DMS114 treated with DMSO at 0.1 percent for 48 hours (cell line): ENCODE measurements around the gene ADO.
"Not testable (repeated sequence)": the region's sequence is repeated elsewhere in the genome, so short reads cannot be mapped to it uniquely, and the experiment has no call there.

Source experiments
- DNase-seq: peaks from one replicate; lab custom pipeline; 2025; ENCODE audit not compliant: unreplicated experiment; lab: John Stamatoyannopoulos, UW

Gene ADO

GRCh38 chr10:62804356-62805230, at the start of gene ADO:
TSS of gene ADO (plus strand) at chr10:62804720. CDS start at chr10:62805060, 340 bp downstream.
- peak; percentile 84 for DNase-seq

GRCh38 chr10:62754963-62755362, 49.6 kb upstream of the ADO start:
- DNase-seq, result no peak

- no peak for DNase-seq
These were observed 48.6 kb upstream of the ADO start for GRCh38 chr10:62755662-62756653.

GRCh38 chr10:62759599-62760175, 44.8 kb upstream of the ADO start:
- no peak for DNase-seq

- DNase-seq, result no peak
These were observed 44.1 kb upstream of the ADO start for GRCh38 chr10:62760401-62760800.

GRCh38 chr10:62761115-62761514, 43.4 kb upstream of the ADO start:
- DNase-seq, result no peak

GRCh38 chr10:62763155-62763554, 41.4 kb upstream of the ADO start:
- no peak for DNase-seq

GRCh38 chr10:62764011-62764410, 40.5 kb upstream of the ADO start:
- DNase-seq, result no peak

- DNase-seq, result no peak
These were observed 38.8 kb upstream of the ADO start for GRCh38 chr10:62765726-62766125.

- DNase-seq, result no peak
These were observed 38.1 kb upstream of the ADO start for GRCh38 chr10:62766386-62766785.

GRCh38 chr10:62769574-62770242, 34.8 kb upstream of the ADO start:
- DNase-seq, result no peak

- DNase-seq, result no peak
These were observed 32.1 kb upstream of the ADO start for GRCh38 chr10:62772186-62772974.

GRCh38 chr10:62778125-62778524, 26.4 kb upstream of the ADO start:
- no peak for DNase-seq

- no peak for DNase-seq
These were observed 24.9 kb upstream of the ADO start for GRCh38 chr10:62779487-62780248.

GRCh38 chr10:62784537-62784936, 20.0 kb upstream of the ADO start:
- DNase-seq, result not testable (repeated sequence)

- not testable (repeated sequence) for DNase-seq
These were observed 16.2 kb upstream of the ADO start for GRCh38 chr10:62788285-62788684.

- no peak for DNase-seq
These were observed 15.6 kb upstream of the ADO start for GRCh38 chr10:62788861-62789467.

GRCh38 chr10:62790019-62790555, 14.4 kb upstream of the ADO start:
- no peak for DNase-seq

- no peak for DNase-seq
These were observed 13.9 kb upstream of the ADO start for GRCh38 chr10:62790571-62790970.
